Muscle of leg (tissue), 11 donors: ENCODE data around the gene TMEM54. TPM values are rescaled to one million over a fixed set of nuclear protein-coding genes. Genes with fewer than 3 reads are reported as not detected.
A peak's percentile ranks its signal among the peaks of the same experiment; 100 is the strongest.

Experiments
- DNase-seq: peaks from one replicate; pipeline ENCODE4 v3.0.0; 2013
- H3K27ac ChIP-seq: one replicate; pipeline ENCODE4 v1.5.1; 2013; ENCODE audit warnings: mild to moderate bottlenecking, low read length, control low read depth
- H3K27me3 ChIP-seq: one replicate; pipeline ENCODE4 v1.6.1; 2013; ENCODE audit warnings: low read length; ENCODE audit not compliant: control insufficient read depth, insufficient read depth
- H3K36me3 ChIP-seq: one replicate; pipeline ENCODE4 v1.6.1; 2013; ENCODE audit warnings: low read length; ENCODE audit not compliant: control insufficient read depth, insufficient read depth
- H3K4me1 ChIP-seq: one replicate; pipeline ENCODE4 v1.6.1; 2013; ENCODE audit warnings: low read length; ENCODE audit not compliant: control insufficient read depth, insufficient read depth
- H3K4me3 ChIP-seq: one replicate; pipeline ENCODE4 v1.5.1; 2013; ENCODE audit warnings: low read length, control low read depth
- H3K9me3 ChIP-seq: replicated peaks from 2 replicates; pipeline ENCODE4 v1.6.1; 2013; ENCODE audit warnings: low read depth, low read length; ENCODE audit not compliant: control insufficient read depth
- WGBS: methylation state at CpG from one replicate; pipeline ENCODE4 v1.1.5; 2013; ENCODE audit warnings: missing lambda C conversion rate; ENCODE audit not compliant: insufficient coverage; 5-methylcytosine and 5-hydroxymethylcytosine counted together
- polyA plus RNA-seq, 8 donors: library from polyadenylated mRNA; unstranded; fragments of 120-200 nt; gene quantifications; one replicate each; pipeline versions ENCODE4 v1.2.1 to v1.2.3, GENCODE V29; 2013; ENCODE audit warnings: inconsistent platforms in 1 of 8, low replicate concordance in 1 of 8; ENCODE audit not compliant: insufficient read length in 8 of 8, insufficient read depth in 1 of 8
- total RNA-seq: library from RNA; stranded (reverse); fragments of 120-200 nt; gene quantifications from one replicate; pipeline ENCODE4 v1.2.4, GENCODE V29; 2013

Gene TMEM54
- total and polyA plus RNA-seq, 9 donors = 4.7 to 12.2 (median 6.1) TPM

GRCh38 chr1:32881871-32882850 is 19.0 kb downstream of the TMEM54 start:
- H3K4me3 ChIP-seq = no peak overlapping the region
- peaks cover 31% of the 10 kb centered on the region for H3K27me3 ChIP-seq
- 34% methylated on average over 8 of the region's 22 CpGs for WGBS
- H3K36me3 ChIP-seq = no peaks in the 10 kb centered on the region
- no peaks in the 10 kb centered on the region for H3K9me3 ChIP-seq
- no peak overlapping the region for H3K27ac ChIP-seq
- DNase-seq = no peak
- H3K4me1 ChIP-seq = peaks cover 27% of the 10 kb centered on the region

GRCh38 chr1:32881291-32881690 is 19.9 kb downstream of the TMEM54 start:
- H3K9me3 ChIP-seq = no peaks in the 10 kb centered on the region
- peaks cover 34% of the 10 kb centered on the region for H3K4me1 ChIP-seq
- no peak overlapping the region for H3K27ac ChIP-seq
- peaks cover 25% of the 10 kb centered on the region for H3K27me3 ChIP-seq
- 50% methylated on average over 2 of the region's 5 CpGs for WGBS
- no peak overlapping the region for H3K4me3 ChIP-seq
- no peaks in the 10 kb centered on the region for H3K36me3 ChIP-seq
- DNase-seq = no peak

- Histone ChIP-seq H3K27ac (no peak overlapping the region), H3K4me1 (peaks cover 31% of the 10 kb centered on the region), H3K36me3 (no peaks in the 10 kb centered on the region), H3K27me3 (peaks cover 2% of the 10 kb centered on the region), H3K4me3 (no peak overlapping the region), H3K9me3 (no peaks in the 10 kb centered on the region)
- 50% methylated on average over 2 of the region's 5 CpGs for WGBS
- DNase-seq = no peak
Observed at GRCh38 chr1:32878637-32879041, 22.6 kb downstream of the TMEM54 start.

GRCh38 chr1:32878183-32878582 is 23.0 kb downstream of the TMEM54 start:
- H3K4me3 ChIP-seq = no peak overlapping the region
- no peak for DNase-seq
- no peak overlapping the region for H3K27ac ChIP-seq
- H3K36me3 ChIP-seq = no peaks in the 10 kb centered on the region
- peaks cover 31% of the 10 kb centered on the region for H3K4me1 ChIP-seq
- H3K27me3 ChIP-seq = peaks cover under 1% of the 10 kb centered on the region
- 53% methylated on average over 5 of the region's 6 CpGs for WGBS
- H3K9me3 ChIP-seq = no peaks in the 10 kb centered on the region

- Histone ChIP-seq H3K27ac (peak overlapping the region; percentile 42), H3K9me3 (no peaks in the 10 kb centered on the region), H3K27me3 (no peaks in the 10 kb centered on the region), H3K4me3 (no peak overlapping the region), H3K36me3 (no peaks in the 10 kb centered on the region), H3K4me1 (peaks cover 36% of the 10 kb centered on the region)
- WGBS = 36% methylated on average over 8 of the region's 13 CpGs
- DNase-seq = peak; percentile 43
Observed at GRCh38 chr1:32877211-32878110, 23.7 kb downstream of the TMEM54 start.

- WGBS = 26% methylated on average over 15 of the region's 16 CpGs
- peaks cover 38% of the 10 kb centered on the region for H3K4me1 ChIP-seq
- H3K9me3 ChIP-seq = no peaks in the 10 kb centered on the region
- H3K27ac ChIP-seq = no peak overlapping the region
- peaks cover 4% of the 10 kb centered on the region for H3K27me3 ChIP-seq
- H3K36me3 ChIP-seq = no peaks in the 10 kb centered on the region
- DNase-seq = no peak
- no peak overlapping the region for H3K4me3 ChIP-seq
Observed at GRCh38 chr1:32876341-32877210, 24.6 kb downstream of the TMEM54 start.

GRCh38 chr1:32874860-32875752 is 26.1 kb downstream of the TMEM54 start:
- peaks cover 5% of the 10 kb centered on the region for H3K27me3 ChIP-seq
- H3K4me1 ChIP-seq = peaks cover 47% of the 10 kb centered on the region
- DNase-seq = no peak
- H3K4me3 ChIP-seq = no peak overlapping the region
- no peaks in the 10 kb centered on the region for H3K36me3 ChIP-seq
- no peak overlapping the region for H3K27ac ChIP-seq
- no peaks in the 10 kb centered on the region for H3K9me3 ChIP-seq
- 42% methylated on average over 5 of the region's 5 CpGs for WGBS

- Histone ChIP-seq H3K27me3 (peaks cover 5% of the 10 kb centered on the region), H3K36me3 (peaks cover 10% of the 10 kb centered on the region), H3K4me1 (peaks cover 61% of the 10 kb centered on the region), H3K4me3 (no peak overlapping the region), H3K9me3 (no peaks in the 10 kb centered on the region), H3K27ac (no peak overlapping the region)
- no peak for DNase-seq
- 94% methylated on average over 2 of the region's 5 CpGs for WGBS
Observed at GRCh38 chr1:32873484-32873883, 27.7 kb downstream of the TMEM54 start.

GRCh38 chr1:32872192-32872460 is 29.1 kb downstream of the TMEM54 start:
- Histone ChIP-seq H3K4me3 (peak overlapping the region; percentile 73), H3K27me3 (peaks cover 5% of the 10 kb centered on the region), H3K36me3 (peaks cover 24% of the 10 kb centered on the region), H3K9me3 (no peaks in the 10 kb centered on the region), H3K27ac (peak overlapping the region; percentile 92), H3K4me1 (peaks cover 47% of the 10 kb centered on the region)
- WGBS = 0% methylated on average over 4 of the region's 7 CpGs
- no peak for DNase-seq
